Measurements from ENCODE around the gene DCLK3.

GRCh38 chr3:36679384-36680200, 84.8 kb downstream of the DCLK3 start:
- no peak for TF ChIP-seq POLR2A (IDR thresholded peaks at IDR 0.05)
- no peak for TF ChIP-seq CTCF (IDR thresholded peaks at IDR 0.05)

Data from vagina (tissue), 2 donors.